GM23338 (cell line): ENCODE results near the gene FBRSL1. TPM values are rescaled to one million over a fixed set of nuclear protein-coding genes. Genes with fewer than 3 reads are reported as not detected.

ENCODE experiments used
- ATAC-seq: fragments of 200-7000 bp; cut with Tn5 transposase; 3 replicates; pipeline ENCODE4 v1.9.1; 2020
- DNase-seq: peaks from one replicate; pipeline ENCODE4 v3.0.0-alpha.2; 2015; ENCODE audit warnings: low spot score
- H2AFZ ChIP-seq: fragments of 200-600 bp; sonication (generic); 2 replicates; pipeline ENCODE4 v1.8.0; 2016; ENCODE audit warnings: antibody characterized with exemption, mild to moderate bottlenecking, moderate library complexity
- H3F3A ChIP-seq: fragments of 200-600 bp; sonication (generic); replicated peaks from 2 replicates; pipeline ENCODE4 v1.8.0; 2017; ENCODE audit warnings: antibody characterized with exemption, mixed run types, low read depth
- H3K27ac ChIP-seq: fragments of 200-600 bp; sonication (generic); 2 replicates; pipeline ENCODE4 v1.6.1; 2016; ENCODE audit warnings: low read depth
- H3K27me3 ChIP-seq: fragments of 200-600 bp; sonication (generic); 2 replicates; pipeline ENCODE4 v1.8.0; 2016; ENCODE audit warnings: mild to moderate bottlenecking, mixed run types, moderate library complexity; ENCODE audit not compliant: insufficient read depth
- H3K36me3 ChIP-seq: fragments of 200-600 bp; sonication (generic); 2 replicates; pipeline ENCODE4 v1.8.0; 2016; ENCODE audit warnings: mild to moderate bottlenecking; ENCODE audit not compliant: insufficient read depth
- H3K4me1 ChIP-seq: fragments of 200-600 bp; sonication (generic); 2 replicates; pipeline ENCODE4 v1.8.0; 2016; ENCODE audit warnings: mild to moderate bottlenecking, moderate library complexity; ENCODE audit not compliant: insufficient read depth
- H3K4me2 ChIP-seq: fragments of 200-600 bp; sonication (generic); 2 replicates; pipeline ENCODE4 v1.7.1; 2017; ENCODE audit warnings: mixed run types
- H3K4me3 ChIP-seq: fragments of 200-600 bp; sonication (generic); 2 replicates; pipeline ENCODE4 v1.6.1; 2016; ENCODE audit warnings: mixed run types
- H3K79me2 ChIP-seq: fragments of 200-600 bp; sonication (generic); replicated peaks from 2 replicates; pipeline ENCODE4 v1.8.0; 2017; ENCODE audit warnings: mild to moderate bottlenecking; ENCODE audit not compliant: insufficient read depth
- H3K9me2 ChIP-seq: fragments of 200-600 bp; sonication (generic); 2 replicates; pipeline ENCODE4 v1.8.0; 2017; ENCODE audit not compliant: insufficient read depth
- H4K20me1 ChIP-seq: fragments of 200-600 bp; sonication (generic); replicated peaks from 2 replicates; pipeline ENCODE4 v1.8.0; 2017; ENCODE audit warnings: mild to moderate bottlenecking; ENCODE audit not compliant: insufficient read depth
- H3K27ac Mint-ChIP-seq: 2 replicates; pipeline ENCODE4 v1.8.0; 2020; ENCODE audit warnings: inconsistent platforms, mild to moderate bottlenecking, moderate library complexity, mixed read lengths
- H3K27me3 Mint-ChIP-seq: 3 replicates; pipeline ENCODE4 v1.8.0; 2022; ENCODE audit warnings: low read depth, mild to moderate bottlenecking, moderate library complexity, mixed read lengths, inconsistent platforms; ENCODE audit not compliant: insufficient read depth, poor library complexity
- H3K36me3 Mint-ChIP-seq: 3 replicates; pipeline ENCODE4 v1.8.0; 2021; ENCODE audit warnings: low read depth, mild to moderate bottlenecking, inconsistent platforms, moderate library complexity, mixed read lengths
- H3K4me1 Mint-ChIP-seq: 3 replicates; pipeline ENCODE4 v1.8.0; 2020; ENCODE audit warnings: mild to moderate bottlenecking, inconsistent platforms, mixed read lengths
- H3K4me3 Mint-ChIP-seq: 3 replicates; pipeline ENCODE4 v1.8.0; 2021; ENCODE audit warnings: moderate library complexity, mild to moderate bottlenecking, inconsistent platforms, mixed read lengths
- H3K9me3 Mint-ChIP-seq: 3 replicates; pipeline ENCODE4 v1.8.0; 2020; ENCODE audit warnings: moderate library complexity, mild to moderate bottlenecking, inconsistent platforms, mixed read lengths
- CREB1 ChIP-seq: fragments of 250-450 bp; sonication (Bioruptor Pico); IDR thresholded peaks from 2 replicates; pipeline ENCODE4 v1.5.0; 2020; ENCODE audit warnings: low read depth, mild to moderate bottlenecking, moderate library complexity
- CTCF ChIP-seq, 2 experiments: fragments of 200-600 bp in 1 of 2; sonication (generic) in 1 of 2; conservative IDR thresholded peaks; 2 replicates each; pipeline versions ENCODE4 v1.5.1 to v1.6.1; 2016 to 2017; ENCODE audit warnings: antibody characterized with exemption in 2 of 2, low read depth in 2 of 2, mild to moderate bottlenecking in 2 of 2, moderate library complexity in 1 of 2
- ETS1 ChIP-seq: IDR thresholded peaks from 2 replicates; pipeline ENCODE4 v1.6.1; 2016; ENCODE audit warnings: antibody characterized with exemption
- EZH2 ChIP-seq: fragments of 200-600 bp; sonication (generic); IDR thresholded peaks from one replicate; pipeline ENCODE4 v1.8.0; 2017; ENCODE audit warnings: antibody characterized with exemption, mild to moderate bottlenecking, low read depth; ENCODE audit not compliant: unreplicated experiment
- JUNB ChIP-seq: IDR thresholded peaks from one replicate; pipeline ENCODE4 v1.6.1; 2016; ENCODE audit warnings: antibody characterized with exemption; ENCODE audit not compliant: unreplicated experiment
- POLR2AphosphoS5 ChIP-seq: IDR thresholded peaks from 2 replicates; pipeline ENCODE4 v1.6.1; 2016; ENCODE audit warnings: antibody characterized with exemption, low read depth
- REST ChIP-seq: IDR thresholded peaks from one replicate; pipeline ENCODE4 v1.6.1; 2018; ENCODE audit warnings: antibody characterized with exemption; ENCODE audit not compliant: unreplicated experiment
- STAT1 ChIP-seq: IDR thresholded peaks from one replicate; pipeline ENCODE4 v1.6.1; 2016; ENCODE audit warnings: antibody characterized with exemption; ENCODE audit not compliant: unreplicated experiment
- ZNF114 ChIP-seq: fragments of 250-450 bp; sonication (Bioruptor Pico); IDR thresholded peaks from 2 replicates; pipeline ENCODE4 v1.5.0; 2020; ENCODE audit warnings: mild to moderate bottlenecking, moderate library complexity
- ZNF331 ChIP-seq: fragments of 250-450 bp; sonication (Bioruptor Pico); IDR thresholded peaks from 2 replicates; pipeline ENCODE4 v1.5.0; 2020; ENCODE audit warnings: low read depth, mild to moderate bottlenecking, moderate library complexity
- ZNF462 ChIP-seq: fragments of 250-450 bp; sonication (Bioruptor Pico); IDR thresholded peaks from 2 replicates; pipeline ENCODE4 v1.5.0; 2020; ENCODE audit warnings: mild to moderate bottlenecking, moderate library complexity
- polyA plus RNA-seq: library from polyadenylated mRNA; unstranded; fragments of >200 nt; fragmentation: Nextera tagmentation; extraction: Ambion mirVana; gene quantifications from 2 replicates; pipeline ENCODE4 v1.2.1, GENCODE V29; 2016
- total RNA-seq: library from RNA; depleted of rRNA; stranded (reverse); fragments of >200 nt; shearing (Covaris generic); gene quantifications from 2 replicates; pipeline ENCODE4 v1.2.3, GENCODE V29; 2014

The FBRSL1 gene
- total and polyA plus RNA-seq, 2 experiments from 2014 or later, result 37.8 to 89.8 TPM

- peak; percentile 19 for ATAC-seq
- Mint-ChIP-seq H3K27me3 (peaks cover 58% of the 10 kb centered on the region), H3K9me3 (peaks cover 21% of the 10 kb centered on the region)
Measured at GRCh38 chr12:132456944-132457495, 32.9 kb upstream of the FBRSL1 start.

More at GRCh38 chr12:132456944-132457495, 32.9 kb upstream of the FBRSL1 start:
- Histone ChIP-seq H3K79me2 (no peaks in the 10 kb centered on the region), H3K36me3 (no peaks in the 10 kb centered on the region), H3K4me1 (no peaks in the 10 kb centered on the region), H3K9me2 (no peaks in the 10 kb centered on the region), H3K4me3 (no peak overlapping the region), H2AFZ (no peak overlapping the region), H3K4me2 (no peak overlapping the region), H3F3A (peaks cover 10% of the 10 kb centered on the region; the same call in 1 of the 2 replicates), H3K27me3 (peaks cover 47% of the 10 kb centered on the region), H3K27ac (no peak overlapping the region), H4K20me1 (no peaks in the 10 kb centered on the region)
- no peak overlapping the region for H3K4me3 Mint-ChIP-seq
- TF ChIP-seq ZNF114 (CRISPR knock-in tag), result no peak
- TF ChIP-seq POLR2AphosphoS5, result no peak
- TF ChIP-seq ETS1, result no peak
- TF ChIP-seq CREB1, result no peak
- no peak for TF ChIP-seq JUNB
- TF ChIP-seq CTCF (conservative IDR thresholded peaks at IDR 0.05; ENCODE audit: low read depth in 2 of 2), result no peak
- no peak for TF ChIP-seq EZH2
- no peak for TF ChIP-seq STAT1
- no peak for TF ChIP-seq ZNF331 (CRISPR knock-in tag)
- TF ChIP-seq REST, result no peak
- TF ChIP-seq ZNF462 (CRISPR knock-in tag), result no peak
- peaks cover 6% of the 10 kb centered on the region; the same call in 2 of the 3 replicates for H3K36me3 Mint-ChIP-seq
- H3K4me1 Mint-ChIP-seq, result no peaks in the 10 kb centered on the region; the same call in 2 of the 3 replicates
- DNase-seq, result no peak
- no peak overlapping the region for H3K27ac Mint-ChIP-seq
